Measurements from ENCODE around the gene BSN. TPM values are rescaled to one million over a fixed set of nuclear protein-coding genes. Genes with fewer than 3 reads are reported as not detected.
"Not testable (repeated sequence)": the region's sequence is repeated elsewhere in the genome, so short reads cannot be mapped to it uniquely, and the experiment has no call there.

Gene BSN
- total RNA-seq, 1 donor = 0.27 TPM

DNA sequence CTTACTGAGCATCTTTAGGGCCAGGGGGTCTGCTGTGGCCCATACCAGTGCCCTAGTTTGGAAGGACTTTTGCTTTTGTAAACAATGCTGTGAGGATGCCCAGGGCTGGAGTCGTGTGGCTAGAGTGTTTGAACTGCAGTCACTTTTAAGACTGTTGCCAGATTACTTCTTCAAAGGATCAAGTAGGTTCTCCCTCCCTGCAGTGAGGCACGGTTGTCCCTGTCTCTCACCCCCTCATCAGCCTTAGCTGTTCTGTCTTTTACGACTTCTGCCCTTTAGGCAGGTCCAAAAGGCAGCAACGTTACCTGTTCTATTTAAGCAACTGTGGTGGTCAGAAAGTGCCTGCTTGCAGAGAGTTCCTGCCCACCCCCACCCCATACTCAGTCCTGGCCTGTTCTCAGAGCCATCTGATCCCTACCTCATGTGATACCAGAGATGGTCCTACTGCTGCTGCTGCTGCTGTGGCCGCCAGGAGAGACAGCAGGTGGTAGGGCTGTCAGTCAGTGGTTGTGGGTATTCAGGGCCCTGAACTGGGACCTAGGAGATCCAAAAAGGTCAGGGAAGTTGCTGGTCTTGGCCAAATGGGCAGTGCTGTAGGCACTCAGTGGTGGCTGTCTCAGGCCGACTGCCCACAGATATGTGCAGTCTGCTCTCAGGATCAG, 140.3 kb downstream of the BSN start:
- H3K4me3 ChIP-seq (ENCODE audit: low read depth, low read length); DNase-seq (ENCODE audit: low read depth): not testable (repeated sequence)

DNA sequence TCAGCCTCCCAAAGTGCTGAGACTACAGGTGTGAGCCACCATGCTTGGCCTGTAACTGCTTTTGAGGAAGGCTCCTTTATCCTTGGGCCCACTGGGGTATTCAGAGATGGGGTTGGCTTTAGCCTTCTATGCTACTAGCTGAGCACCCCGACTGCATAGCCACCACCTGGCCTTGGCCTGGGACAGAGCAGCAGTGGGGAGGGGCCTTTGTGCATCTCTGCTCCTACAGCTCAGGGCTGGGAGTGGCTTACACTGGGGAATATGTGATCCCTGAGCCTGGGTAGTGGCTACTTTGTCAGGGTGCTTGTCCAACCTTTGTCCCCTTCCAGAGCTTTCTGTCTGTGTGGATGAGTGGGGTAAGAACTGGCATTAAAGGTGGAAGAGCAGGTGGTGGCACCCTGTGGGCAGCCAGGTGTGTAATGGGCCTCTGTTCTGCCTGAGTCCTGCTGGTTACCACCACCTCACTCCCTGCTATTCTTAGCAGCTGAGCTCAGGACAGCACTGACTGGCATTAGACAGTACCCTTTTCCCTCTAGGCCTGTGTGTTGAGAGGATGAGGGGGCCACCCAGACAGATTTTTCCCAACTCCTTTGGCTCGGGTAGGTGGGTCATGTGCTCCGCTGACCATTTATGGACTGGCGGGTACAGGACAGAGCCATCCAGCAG, 141.2 kb downstream of the BSN start:
- not testable (repeated sequence) for DNase-seq (ENCODE audit: low read depth); H3K4me3 ChIP-seq (ENCODE audit: low read depth, low read length)

DNA sequence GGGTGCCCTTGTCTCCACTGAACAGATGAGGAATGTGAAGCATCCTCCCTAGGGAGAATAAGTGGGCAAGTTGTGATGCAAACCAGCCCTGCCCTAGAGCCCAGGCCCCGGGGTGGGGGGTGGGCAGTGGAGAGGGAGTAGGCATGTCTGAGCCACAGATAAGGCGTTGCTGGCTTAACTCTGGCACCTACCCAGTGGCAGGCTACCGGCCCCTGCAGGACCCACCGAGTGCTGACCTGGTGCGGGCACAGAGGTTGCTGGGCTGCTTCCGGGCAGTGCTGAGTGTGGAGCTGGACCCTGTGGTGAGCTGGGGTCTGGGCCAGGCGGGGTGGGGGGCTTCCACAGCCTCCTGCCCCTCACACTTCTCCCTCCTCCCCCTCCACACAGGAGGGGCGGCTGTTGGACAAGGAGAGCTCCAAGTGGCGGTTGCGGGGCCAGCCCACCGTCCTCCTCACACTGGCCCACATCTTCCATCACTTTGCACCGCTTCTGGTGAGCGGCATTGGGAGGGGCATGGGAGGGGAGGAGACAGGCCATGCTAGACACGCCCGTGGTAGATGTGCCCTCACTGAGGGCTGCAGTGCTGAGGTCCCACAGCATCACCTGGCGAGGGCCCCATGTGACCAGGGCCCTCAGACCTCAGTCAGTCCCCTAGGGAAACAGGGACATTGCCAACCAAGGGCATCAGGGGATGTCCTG, 145.2 kb downstream of the BSN start:
- TF ChIP-seq, protein P1, sequence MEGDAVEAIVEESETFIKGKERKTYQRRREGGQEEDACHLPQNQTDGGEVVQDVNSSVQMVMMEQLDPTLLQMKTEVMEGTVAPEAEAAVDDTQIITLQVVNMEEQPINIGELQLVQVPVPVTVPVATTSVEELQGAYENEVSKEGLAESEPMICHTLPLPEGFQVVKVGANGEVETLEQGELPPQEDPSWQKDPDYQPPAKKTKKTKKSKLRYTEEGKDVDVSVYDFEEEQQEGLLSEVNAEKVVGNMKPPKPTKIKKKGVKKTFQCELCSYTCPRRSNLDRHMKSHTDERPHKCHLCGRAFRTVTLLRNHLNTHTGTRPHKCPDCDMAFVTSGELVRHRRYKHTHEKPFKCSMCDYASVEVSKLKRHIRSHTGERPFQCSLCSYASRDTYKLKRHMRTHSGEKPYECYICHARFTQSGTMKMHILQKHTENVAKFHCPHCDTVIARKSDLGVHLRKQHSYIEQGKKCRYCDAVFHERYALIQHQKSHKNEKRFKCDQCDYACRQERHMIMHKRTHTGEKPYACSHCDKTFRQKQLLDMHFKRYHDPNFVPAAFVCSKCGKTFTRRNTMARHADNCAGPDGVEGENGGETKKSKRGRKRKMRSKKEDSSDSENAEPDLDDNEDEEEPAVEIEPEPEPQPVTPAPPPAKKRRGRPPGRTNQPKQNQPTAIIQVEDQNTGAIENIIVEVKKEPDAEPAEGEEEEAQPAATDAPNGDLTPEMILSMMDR (IDR thresholded peaks at IDR 0.05; ENCODE audit: insufficient read depth, low read length) = no peak
- DNase-seq (ENCODE audit: low read depth) = no peak
- no peak overlapping the region for H3K4me3 ChIP-seq (ENCODE audit: low read depth, low read length)

DNA sequence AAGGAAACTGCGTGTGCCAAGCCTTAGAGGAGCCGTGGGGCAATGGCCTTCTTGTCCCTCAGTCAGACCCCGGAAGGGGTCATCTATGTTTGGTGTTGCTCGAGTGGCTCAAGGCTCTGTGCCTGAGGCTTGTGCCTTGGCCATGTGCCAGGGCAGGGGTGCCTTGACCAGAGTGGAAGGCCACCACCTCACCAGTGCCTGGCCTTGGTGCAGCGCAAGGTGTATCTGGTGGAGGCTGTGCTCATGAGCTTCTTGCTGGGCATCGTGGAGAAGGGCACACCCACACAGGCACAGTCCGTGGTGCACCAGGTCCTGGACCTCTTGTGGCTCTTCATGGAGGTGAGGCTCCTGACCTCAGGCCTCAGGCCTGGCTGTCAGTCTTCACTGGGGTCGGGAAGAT, 145.7 kb downstream of the BSN start:
- no peak overlapping the region for H3K4me3 ChIP-seq (ENCODE audit: low read depth, low read length)
- TF ChIP-seq, protein P1 (IDR thresholded peaks at IDR 0.05; ENCODE audit: insufficient read depth, low read length) = no peak
- DNase-seq (ENCODE audit: low read depth) = no peak

DNA sequence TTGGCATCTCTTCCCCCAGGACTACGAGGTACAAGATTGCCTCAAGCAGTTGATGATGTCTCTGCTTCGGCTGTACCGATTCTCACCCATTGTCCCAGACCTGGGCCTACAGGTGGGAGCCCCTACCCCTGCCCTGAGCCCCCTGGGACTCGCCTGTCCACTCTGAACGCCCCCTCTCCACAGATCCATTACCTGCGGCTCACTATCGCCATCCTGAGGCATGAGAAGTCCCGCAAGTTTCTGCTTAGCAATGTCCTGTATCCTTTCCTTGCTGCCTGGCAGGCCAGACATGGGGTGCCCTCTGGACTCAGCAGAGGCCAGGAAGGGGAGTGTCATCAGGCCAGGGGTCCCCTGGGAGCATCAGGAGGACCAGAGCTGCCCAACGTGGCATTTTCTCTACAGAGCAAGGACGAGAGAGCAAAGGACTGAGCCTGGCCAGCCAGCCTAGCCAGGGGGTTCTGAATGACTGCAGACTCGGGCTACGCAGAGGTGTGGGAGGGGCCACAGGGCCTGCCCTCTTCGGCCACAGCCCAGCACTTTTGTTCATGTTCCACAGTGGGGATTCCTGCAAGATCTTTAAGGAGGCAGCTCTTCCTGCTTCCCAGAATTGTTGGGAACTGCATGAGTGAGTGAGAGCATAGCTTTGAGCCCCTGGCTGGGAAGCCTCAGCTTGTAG, 146.3 kb downstream of the BSN start:
- TF ChIP-seq, protein P1 (IDR thresholded peaks at IDR 0.05; ENCODE audit: insufficient read depth, low read length) = no peak
- DNase-seq (ENCODE audit: low read depth) = no peak
- H3K4me3 ChIP-seq (ENCODE audit: low read depth, low read length) = no peak overlapping the region

DNA sequence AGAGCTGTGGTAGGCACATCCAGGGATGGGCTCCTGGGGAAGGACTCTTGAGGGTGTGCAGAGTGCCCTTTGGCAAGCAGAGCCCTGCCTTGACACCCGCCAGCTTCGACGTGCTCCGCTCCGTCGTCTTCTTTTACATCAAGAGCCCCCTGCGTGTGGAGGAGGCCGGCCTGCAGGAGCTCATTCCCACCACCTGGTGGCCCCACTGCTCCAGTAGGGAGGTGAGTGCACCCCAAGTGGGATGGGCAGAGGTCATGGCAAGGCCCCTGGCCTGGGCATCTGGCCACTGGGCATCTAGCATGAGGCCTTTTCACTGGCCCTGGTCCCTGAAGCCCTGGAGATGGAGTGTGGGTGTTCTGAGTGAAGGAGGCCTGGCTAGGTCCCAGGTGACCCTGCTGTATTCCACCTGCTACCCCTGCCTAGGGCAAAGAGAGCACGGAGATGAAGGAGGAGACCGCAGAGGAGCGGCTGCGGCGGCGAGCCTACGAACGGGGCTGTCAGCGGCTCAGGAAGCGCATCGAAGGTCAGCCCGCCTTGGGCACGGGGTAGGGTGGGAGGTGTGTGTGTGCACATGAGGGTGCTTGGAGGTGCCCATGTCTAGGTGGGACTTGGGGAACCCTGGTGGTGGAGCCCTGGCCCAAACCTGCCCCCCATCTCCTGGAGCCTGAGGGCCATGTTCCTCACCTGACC, 147.3 kb downstream of the BSN start:
- DNase-seq (ENCODE audit: low read depth) = no peak
- H3K4me3 ChIP-seq (ENCODE audit: low read depth, low read length) = no peak overlapping the region
- TF ChIP-seq, protein P1 (IDR thresholded peaks at IDR 0.05; ENCODE audit: insufficient read depth, low read length) = peak; percentile 49

DNA sequence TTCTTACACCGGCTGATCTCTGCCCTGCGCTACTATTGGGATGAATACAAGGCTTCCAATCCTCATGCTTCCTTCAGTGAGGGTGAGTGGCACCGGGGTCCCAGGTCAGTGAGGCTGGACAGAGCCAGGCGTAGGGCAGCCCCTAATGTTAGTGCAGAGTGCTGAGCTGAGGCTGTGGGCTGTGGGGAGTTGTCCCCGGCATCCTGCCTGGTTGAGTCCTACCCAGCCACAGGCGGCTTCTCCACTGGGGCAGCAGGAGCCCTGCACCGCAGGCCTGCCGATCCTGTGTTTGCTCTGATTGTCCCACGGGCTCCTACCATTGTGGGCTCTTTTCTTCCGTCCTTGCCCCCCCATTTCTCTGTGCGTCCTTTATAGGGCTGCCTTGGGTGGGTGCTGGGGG, 148.4 kb downstream of the BSN start:
- TF ChIP-seq, protein P1 (IDR thresholded peaks at IDR 0.05; ENCODE audit: insufficient read depth, low read length) = no peak
- DNase-seq (ENCODE audit: low read depth) = no peak
- no peak overlapping the region for H3K4me3 ChIP-seq (ENCODE audit: low read depth, low read length)
